ENCODE data around the gene PTPRD. TPM values are rescaled to one million over a fixed set of nuclear protein-coding genes. Genes with fewer than 3 reads are reported as not detected.

Gene PTPRD
- total and polyA plus RNA-seq, 2 donors (not counting 1 experiment from before 2014, with no cell fraction given), result not detected

DNA sequence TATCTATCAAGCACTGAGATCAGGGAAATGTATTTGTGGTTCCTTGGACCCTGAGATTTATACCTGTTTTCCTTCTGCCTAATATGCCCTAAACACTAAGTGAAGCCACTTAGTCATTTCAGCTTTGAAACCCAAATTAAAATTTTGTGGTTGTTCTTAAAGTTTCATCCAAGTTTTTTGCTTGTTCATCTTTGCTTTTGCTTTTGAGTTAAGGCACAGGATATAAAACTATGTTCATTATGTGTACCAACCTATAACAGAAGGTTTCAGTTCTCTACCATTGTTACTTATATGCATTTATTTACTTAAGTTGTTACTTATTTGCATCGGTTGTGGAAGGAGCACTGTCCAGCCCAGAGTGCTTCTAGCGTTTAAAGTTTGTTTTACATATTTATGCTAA lies 382.3 kb downstream of the PTPRD start:
- H3K9me3 ChIP-seq (ENCODE audit: control extremely low read depth in 1 of 3, control insufficient read depth in 2 of 3, insufficient read depth in 1 of 3, low read length in 2 of 3), result no peaks in the 10 kb centered on the region
- POLR2A ChIA-PET, result no interaction called here
- H3K27me3 Mint-ChIP-seq, result no peaks in the 10 kb centered on the region
- H3K4me3 Mint-ChIP-seq, result no peak overlapping the region
- peaks cover 9% of the 10 kb centered on the region for H3K4me1 Mint-ChIP-seq
- no peak overlapping the region for H3K9ac ChIP-seq (ENCODE audit: low read length)
- no peaks in the 10 kb centered on the region for H3K4me1 ChIP-seq (ENCODE audit: control insufficient read depth in 2 of 2, insufficient read depth in 2 of 2, low read length in 2 of 2)
- no peak overlapping the region for H3K27ac Mint-ChIP-seq
- H3K4me2 ChIP-seq (replicated peaks; ENCODE audit: low read depth, low read length, poor library complexity, severe bottlenecking), result no peak overlapping the region
- H3K36me3 ChIP-seq (replicated peaks in 1 of 2; ENCODE audit: control extremely low read depth in 1 of 2, control insufficient read depth in 1 of 2, extremely low read depth in 1 of 2, insufficient read depth in 2 of 2, low read length in 1 of 2), result no peaks in the 10 kb centered on the region
- no CpG with 5 or more reads among the region's 2 CpGs for WGBS (ENCODE audit: insufficient coverage)
- ATAC-seq (ENCODE audit: low read depth), result no peak
- TF ChIP-seq, protein P1, sequence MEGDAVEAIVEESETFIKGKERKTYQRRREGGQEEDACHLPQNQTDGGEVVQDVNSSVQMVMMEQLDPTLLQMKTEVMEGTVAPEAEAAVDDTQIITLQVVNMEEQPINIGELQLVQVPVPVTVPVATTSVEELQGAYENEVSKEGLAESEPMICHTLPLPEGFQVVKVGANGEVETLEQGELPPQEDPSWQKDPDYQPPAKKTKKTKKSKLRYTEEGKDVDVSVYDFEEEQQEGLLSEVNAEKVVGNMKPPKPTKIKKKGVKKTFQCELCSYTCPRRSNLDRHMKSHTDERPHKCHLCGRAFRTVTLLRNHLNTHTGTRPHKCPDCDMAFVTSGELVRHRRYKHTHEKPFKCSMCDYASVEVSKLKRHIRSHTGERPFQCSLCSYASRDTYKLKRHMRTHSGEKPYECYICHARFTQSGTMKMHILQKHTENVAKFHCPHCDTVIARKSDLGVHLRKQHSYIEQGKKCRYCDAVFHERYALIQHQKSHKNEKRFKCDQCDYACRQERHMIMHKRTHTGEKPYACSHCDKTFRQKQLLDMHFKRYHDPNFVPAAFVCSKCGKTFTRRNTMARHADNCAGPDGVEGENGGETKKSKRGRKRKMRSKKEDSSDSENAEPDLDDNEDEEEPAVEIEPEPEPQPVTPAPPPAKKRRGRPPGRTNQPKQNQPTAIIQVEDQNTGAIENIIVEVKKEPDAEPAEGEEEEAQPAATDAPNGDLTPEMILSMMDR (IDR thresholded peaks at IDR 0.05), result no peak
- TF ChIP-seq EZH2 (IDR thresholded peaks at IDR 0.05; ENCODE audit: borderline replicate concordance, insufficient read depth, low read depth, low read length, poor library complexity, severe bottlenecking), result no peak
- peaks cover 2% of the 10 kb centered on the region for H3K9me3 Mint-ChIP-seq (ENCODE audit: insufficient read depth)
- H2AFZ ChIP-seq (ENCODE audit: insufficient read depth, low read depth, low read length, poor library complexity, severe bottlenecking), result no peak overlapping the region
- H3K4me3 ChIP-seq (ENCODE audit: control extremely low read depth in 1 of 5, extremely low read depth in 1 of 5, insufficient read depth in 1 of 5, low read depth in 2 of 5, low read length in 4 of 5), result no peak overlapping the region
- DNase-seq, result no peak
- H3K79me2 ChIP-seq (ENCODE audit: control insufficient read depth, insufficient read depth, low read length), result no peaks in the 10 kb centered on the region
- no peaks in the 10 kb centered on the region for H4K20me1 ChIP-seq (ENCODE audit: control insufficient read depth, insufficient read depth, low read length, poor library complexity, severe bottlenecking)
- CTCF ChIA-PET, result no interaction called here
- intact Hi-C loops (cut with micrococcal nuclease), result no loop called here
- H3K27me3 ChIP-seq (replicated peaks in 1 of 4; ENCODE audit: control extremely low read depth in 1 of 4, control insufficient read depth in 3 of 4, insufficient read depth in 4 of 4, low read length in 3 of 4), result no peaks in the 10 kb centered on the region
- no peak overlapping the region for H3K27ac ChIP-seq (ENCODE audit: low read length in 2 of 2)

DNA sequence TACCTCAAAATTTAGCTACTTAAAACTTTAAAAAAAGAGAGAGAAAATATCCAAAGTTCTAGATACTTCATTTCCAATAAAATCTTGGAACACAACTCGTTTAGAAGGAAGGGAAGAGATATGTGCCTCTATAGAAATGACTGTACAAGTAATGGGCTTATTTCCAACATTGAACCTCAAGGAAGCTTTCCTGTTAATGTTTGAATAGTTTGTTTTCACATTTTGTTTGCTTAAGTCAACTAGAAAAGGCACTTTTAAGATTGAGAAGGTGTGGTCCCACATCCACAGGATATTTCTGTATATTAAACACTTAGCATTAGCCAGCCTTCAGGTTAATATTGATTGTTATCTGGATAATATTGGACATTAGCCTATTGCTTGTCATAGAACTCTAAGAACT lies 384.7 kb downstream of the PTPRD start:
- ChIA-PET POLR2A (no interaction called here), CTCF (no interaction called here)
- Mint-ChIP-seq H3K27me3 (no peaks in the 10 kb centered on the region), H3K27ac (no peak overlapping the region), H3K4me1 (peaks cover 14% of the 10 kb centered on the region), H3K9me3 (ENCODE audit: insufficient read depth) (peaks cover 2% of the 10 kb centered on the region), H3K4me3 (no peak overlapping the region)
- no peaks in the 10 kb centered on the region for H3K79me2 ChIP-seq (ENCODE audit: control insufficient read depth, insufficient read depth, low read length)
- no peak overlapping the region for H2AFZ ChIP-seq (ENCODE audit: insufficient read depth, low read depth, low read length, poor library complexity, severe bottlenecking)
- H3K27me3 ChIP-seq (replicated peaks in 1 of 4; ENCODE audit: control extremely low read depth in 1 of 4, control insufficient read depth in 3 of 4, insufficient read depth in 4 of 4, low read length in 3 of 4), result no peaks in the 10 kb centered on the region
- no peaks in the 10 kb centered on the region for H4K20me1 ChIP-seq (ENCODE audit: control insufficient read depth, insufficient read depth, low read length, poor library complexity, severe bottlenecking)
- H3K4me2 ChIP-seq (replicated peaks; ENCODE audit: low read depth, low read length, poor library complexity, severe bottlenecking), result no peak overlapping the region
- peaks cover 3 to 6% of the 10 kb centered on the region in 2 donors for H3K4me1 ChIP-seq (ENCODE audit: control insufficient read depth in 2 of 2, insufficient read depth in 2 of 2, low read length in 2 of 2)
- H3K27ac ChIP-seq (ENCODE audit: low read length in 2 of 2), result no peak overlapping the region
- intact Hi-C loops (cut with micrococcal nuclease), result no loop called here
- H3K36me3 ChIP-seq (replicated peaks in 1 of 2; ENCODE audit: control extremely low read depth in 1 of 2, control insufficient read depth in 1 of 2, extremely low read depth in 1 of 2, insufficient read depth in 2 of 2, low read length in 1 of 2), result no peaks in the 10 kb centered on the region
- H3K9me3 ChIP-seq (ENCODE audit: control extremely low read depth in 1 of 3, control insufficient read depth in 2 of 3, insufficient read depth in 1 of 3, low read length in 2 of 3), result no peaks in the 10 kb centered on the region
- no CpG with 5 or more reads among the region's 1 CpG for WGBS (ENCODE audit: insufficient coverage)
- ATAC-seq (ENCODE audit: low read depth) (no peak), DNase-seq (no peak)
- TF ChIP-seq, protein P1 (IDR thresholded peaks at IDR 0.05), result no peak
- no peak for TF ChIP-seq EZH2 (IDR thresholded peaks at IDR 0.05; ENCODE audit: borderline replicate concordance, insufficient read depth, low read depth, low read length, poor library complexity, severe bottlenecking)
- no peak overlapping the region for H3K9ac ChIP-seq (ENCODE audit: low read length)
- no peak overlapping the region for H3K4me3 ChIP-seq (ENCODE audit: control extremely low read depth in 1 of 5, extremely low read depth in 1 of 5, insufficient read depth in 1 of 5, low read depth in 2 of 5, low read length in 4 of 5)

Data from B cell (primary cell).